ENCODE data around the gene GPX5.

Gene GPX5

DNA sequence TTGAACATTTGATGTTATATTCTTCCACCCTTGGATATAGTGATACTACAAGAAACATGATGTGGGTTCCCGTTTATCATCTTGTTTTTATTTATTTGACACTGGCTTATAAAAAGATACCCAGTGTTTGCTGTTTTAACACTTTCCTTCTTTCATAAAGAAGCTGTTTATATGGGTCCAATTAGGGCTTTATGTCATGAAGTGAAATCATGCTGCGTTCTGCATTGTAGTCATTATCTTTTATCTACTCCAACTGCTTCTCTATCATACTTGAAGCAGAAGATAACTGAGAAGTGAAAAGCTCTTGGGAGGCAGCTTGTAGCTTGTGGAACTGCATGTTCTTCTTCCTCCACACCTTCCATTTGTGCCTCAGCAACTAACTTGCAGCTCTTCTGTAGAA lies 57.8 kb downstream of the GPX5 start (continued):
- TF ChIP-seq, protein P1, sequence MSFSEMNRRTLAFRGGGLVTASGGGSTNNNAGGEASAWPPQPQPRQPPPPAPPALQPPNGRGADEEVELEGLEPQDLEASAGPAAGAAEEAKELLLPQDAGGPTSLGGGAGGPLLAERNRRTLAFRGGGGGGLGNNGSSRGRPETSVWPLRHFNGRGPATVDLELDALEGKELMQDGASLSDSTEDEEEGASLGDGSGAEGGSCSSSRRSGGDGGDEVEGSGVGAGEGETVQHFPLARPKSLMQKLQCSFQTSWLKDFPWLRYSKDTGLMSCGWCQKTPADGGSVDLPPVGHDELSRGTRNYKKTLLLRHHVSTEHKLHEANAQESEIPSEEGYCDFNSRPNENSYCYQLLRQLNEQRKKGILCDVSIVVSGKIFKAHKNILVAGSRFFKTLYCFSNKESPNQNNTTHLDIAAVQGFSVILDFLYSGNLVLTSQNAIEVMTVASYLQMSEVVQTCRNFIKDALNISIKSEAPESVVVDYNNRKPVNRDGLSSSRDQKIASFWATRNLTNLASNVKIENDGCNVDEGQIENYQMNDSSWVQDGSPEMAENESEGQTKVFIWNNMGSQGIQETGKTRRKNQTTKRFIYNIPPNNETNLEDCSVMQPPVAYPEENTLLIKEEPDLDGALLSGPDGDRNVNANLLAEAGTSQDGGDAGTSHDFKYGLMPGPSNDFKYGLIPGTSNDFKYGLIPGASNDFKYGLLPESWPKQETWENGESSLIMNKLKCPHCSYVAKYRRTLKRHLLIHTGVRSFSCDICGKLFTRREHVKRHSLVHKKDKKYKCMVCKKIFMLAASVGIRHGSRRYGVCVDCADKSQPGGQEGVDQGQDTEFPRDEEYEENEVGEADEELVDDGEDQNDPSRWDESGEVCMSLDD (tag by site-specific recombination; IDR thresholded peaks at IDR 0.05): no peak
- TF ChIP-seq ZSCAN30 (tag by site-specific recombination; IDR thresholded peaks at IDR 0.05) (no peak), SP7 (tag by site-specific recombination; IDR thresholded peaks at IDR 0.05) (no peak), GLI2 (tag by site-specific recombination; IDR thresholded peaks at IDR 0.05; ENCODE audit: borderline replicate concordance, low read depth) (peak; percentile 58), ZNF654 (tag by site-specific recombination; IDR thresholded peaks at IDR 0.05; ENCODE audit: low read depth) (no peak), ZBTB7A (tag by site-specific recombination; IDR thresholded peaks at IDR 0.05; ENCODE audit: low read depth) (no peak), ZNF843 (tag by site-specific recombination; IDR thresholded peaks at IDR 0.05) (peak; percentile 77), ZBTB48 (tag by site-specific recombination; IDR thresholded peaks at IDR 0.05) (no peak), ZNF138 (tag by site-specific recombination; IDR thresholded peaks at IDR 0.05; ENCODE audit: borderline replicate concordance) (no peak)
- TF ChIP-seq, protein P2, sequence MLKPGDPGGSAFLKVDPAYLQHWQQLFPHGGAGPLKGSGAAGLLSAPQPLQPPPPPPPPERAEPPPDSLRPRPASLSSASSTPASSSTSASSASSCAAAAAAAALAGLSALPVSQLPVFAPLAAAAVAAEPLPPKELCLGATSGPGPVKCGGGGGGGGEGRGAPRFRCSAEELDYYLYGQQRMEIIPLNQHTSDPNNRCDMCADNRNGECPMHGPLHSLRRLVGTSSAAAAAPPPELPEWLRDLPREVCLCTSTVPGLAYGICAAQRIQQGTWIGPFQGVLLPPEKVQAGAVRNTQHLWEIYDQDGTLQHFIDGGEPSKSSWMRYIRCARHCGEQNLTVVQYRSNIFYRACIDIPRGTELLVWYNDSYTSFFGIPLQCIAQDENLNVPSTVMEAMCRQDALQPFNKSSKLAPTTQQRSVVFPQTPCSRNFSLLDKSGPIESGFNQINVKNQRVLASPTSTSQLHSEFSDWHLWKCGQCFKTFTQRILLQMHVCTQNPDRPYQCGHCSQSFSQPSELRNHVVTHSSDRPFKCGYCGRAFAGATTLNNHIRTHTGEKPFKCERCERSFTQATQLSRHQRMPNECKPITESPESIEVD (tag by site-specific recombination; IDR thresholded peaks at IDR 0.05): peak; percentile 61; the same call in 1 of the 2 replicates
- TF ChIP-seq, protein P3, sequence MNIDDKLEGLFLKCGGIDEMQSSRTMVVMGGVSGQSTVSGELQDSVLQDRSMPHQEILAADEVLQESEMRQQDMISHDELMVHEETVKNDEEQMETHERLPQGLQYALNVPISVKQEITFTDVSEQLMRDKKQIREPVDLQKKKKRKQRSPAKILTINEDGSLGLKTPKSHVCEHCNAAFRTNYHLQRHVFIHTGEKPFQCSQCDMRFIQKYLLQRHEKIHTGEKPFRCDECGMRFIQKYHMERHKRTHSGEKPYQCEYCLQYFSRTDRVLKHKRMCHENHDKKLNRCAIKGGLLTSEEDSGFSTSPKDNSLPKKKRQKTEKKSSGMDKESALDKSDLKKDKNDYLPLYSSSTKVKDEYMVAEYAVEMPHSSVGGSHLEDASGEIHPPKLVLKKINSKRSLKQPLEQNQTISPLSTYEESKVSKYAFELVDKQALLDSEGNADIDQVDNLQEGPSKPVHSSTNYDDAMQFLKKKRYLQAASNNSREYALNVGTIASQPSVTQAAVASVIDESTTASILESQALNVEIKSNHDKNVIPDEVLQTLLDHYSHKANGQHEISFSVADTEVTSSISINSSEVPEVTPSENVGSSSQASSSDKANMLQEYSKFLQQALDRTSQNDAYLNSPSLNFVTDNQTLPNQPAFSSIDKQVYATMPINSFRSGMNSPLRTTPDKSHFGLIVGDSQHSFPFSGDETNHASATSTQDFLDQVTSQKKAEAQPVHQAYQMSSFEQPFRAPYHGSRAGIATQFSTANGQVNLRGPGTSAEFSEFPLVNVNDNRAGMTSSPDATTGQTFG (tag by site-specific recombination; IDR thresholded peaks at IDR 0.05; ENCODE audit: borderline replicate concordance): no peak
- TF ChIP-seq, protein P4, sequence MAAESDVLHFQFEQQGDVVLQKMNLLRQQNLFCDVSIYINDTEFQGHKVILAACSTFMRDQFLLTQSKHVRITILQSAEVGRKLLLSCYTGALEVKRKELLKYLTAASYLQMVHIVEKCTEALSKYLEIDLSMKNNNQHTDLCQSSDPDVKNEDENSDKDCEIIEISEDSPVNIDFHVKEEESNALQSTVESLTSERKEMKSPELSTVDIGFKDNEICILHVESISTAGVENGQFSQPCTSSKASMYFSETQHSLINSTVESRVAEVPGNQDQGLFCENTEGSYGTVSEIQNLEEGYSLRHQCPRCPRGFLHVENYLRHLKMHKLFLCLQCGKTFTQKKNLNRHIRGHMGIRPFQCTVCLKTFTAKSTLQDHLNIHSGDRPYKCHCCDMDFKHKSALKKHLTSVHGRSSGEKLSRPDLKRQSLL (tag by site-specific recombination; IDR thresholded peaks at IDR 0.05): peak; percentile 64

Data from HEK293 (cell line).